OCI-LY1 (cell line): Measurements from ENCODE around the gene CCDC40.
"Not testable (repeated sequence)": the region's sequence is repeated elsewhere in the genome, so short reads cannot be mapped to it uniquely, and the experiment has no call there.

Source experiments
- EZH2 ChIP-seq: fragments of 200-600 bp; sonication (generic), shearing (Covaris generic); IDR thresholded peaks from 2 replicates; pipeline ENCODE4 v1.8.0; 2017; ENCODE audit warnings: borderline replicate concordance, mixed run types, mild to moderate bottlenecking, antibody characterized with exemption, low read length, moderate library complexity, mixed read lengths
- TF ChIP-seq, protein P1 (sequence below): fragments of 200-600 bp; sonication (generic), shearing (Covaris generic); IDR thresholded peaks from 2 replicates; pipeline ENCODE4 v1.5.1; 2017; ENCODE audit warnings: mild to moderate bottlenecking, antibody characterized with exemption, low read length, moderate library complexity, mixed read lengths

DNA sequence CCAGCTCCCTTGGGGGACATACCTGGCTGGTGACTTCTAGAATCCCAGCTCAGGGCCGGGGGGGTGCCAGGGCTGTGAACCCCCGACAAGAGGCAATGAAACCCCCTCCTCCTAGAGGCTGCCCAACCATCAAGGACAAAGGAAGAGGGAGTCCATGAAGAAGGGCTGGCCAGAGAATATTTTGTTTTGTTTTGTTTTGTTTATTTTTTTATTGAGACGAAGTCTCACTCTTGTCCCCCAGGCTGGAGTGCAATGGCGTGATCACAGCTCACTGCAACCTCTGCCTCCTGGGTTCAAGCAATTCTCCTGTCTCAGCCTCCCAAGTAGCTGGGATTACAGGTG, 42.2 kb upstream of the CCDC40 start:
- TF ChIP-seq, protein P1, sequence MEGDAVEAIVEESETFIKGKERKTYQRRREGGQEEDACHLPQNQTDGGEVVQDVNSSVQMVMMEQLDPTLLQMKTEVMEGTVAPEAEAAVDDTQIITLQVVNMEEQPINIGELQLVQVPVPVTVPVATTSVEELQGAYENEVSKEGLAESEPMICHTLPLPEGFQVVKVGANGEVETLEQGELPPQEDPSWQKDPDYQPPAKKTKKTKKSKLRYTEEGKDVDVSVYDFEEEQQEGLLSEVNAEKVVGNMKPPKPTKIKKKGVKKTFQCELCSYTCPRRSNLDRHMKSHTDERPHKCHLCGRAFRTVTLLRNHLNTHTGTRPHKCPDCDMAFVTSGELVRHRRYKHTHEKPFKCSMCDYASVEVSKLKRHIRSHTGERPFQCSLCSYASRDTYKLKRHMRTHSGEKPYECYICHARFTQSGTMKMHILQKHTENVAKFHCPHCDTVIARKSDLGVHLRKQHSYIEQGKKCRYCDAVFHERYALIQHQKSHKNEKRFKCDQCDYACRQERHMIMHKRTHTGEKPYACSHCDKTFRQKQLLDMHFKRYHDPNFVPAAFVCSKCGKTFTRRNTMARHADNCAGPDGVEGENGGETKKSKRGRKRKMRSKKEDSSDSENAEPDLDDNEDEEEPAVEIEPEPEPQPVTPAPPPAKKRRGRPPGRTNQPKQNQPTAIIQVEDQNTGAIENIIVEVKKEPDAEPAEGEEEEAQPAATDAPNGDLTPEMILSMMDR: not testable (repeated sequence)
- TF ChIP-seq EZH2: not testable (repeated sequence)
